ENCODE results near the gene TEFM.
A peak's percentile ranks its signal among the peaks of the same experiment; 100 is the strongest.

The TEFM gene

DNA sequence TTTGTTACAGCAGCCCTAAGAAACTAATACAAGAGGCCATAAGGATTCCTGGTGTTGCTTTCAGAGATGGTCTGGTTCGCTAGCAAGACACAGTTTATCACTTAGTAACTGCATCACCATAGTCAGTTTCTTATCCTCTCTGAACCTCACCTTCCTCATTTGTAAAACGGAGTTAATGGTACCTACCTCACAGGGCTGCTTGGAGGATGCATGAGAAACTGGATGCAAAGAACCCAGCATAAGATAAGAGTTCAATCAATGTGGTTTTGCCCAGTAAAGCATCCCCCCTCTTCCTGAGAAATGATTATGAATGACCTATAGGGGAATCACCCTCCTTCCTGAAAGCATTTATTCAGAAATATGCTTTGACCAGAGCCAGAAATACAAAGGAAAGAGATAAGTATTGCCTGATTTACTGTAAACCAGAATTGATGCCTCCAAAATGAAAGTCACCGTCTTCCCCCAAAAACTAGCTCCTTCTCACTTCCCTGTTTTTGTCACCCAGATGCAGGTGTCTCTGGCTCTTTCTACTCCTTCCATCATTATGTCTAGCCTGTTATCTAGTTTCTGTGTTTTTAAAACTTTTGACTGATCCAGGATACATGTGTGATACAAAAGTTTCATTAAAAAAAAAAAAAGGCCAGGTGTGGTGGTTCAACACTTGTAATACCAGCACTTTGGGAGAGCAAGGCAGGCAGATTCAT lies 2.8 kb upstream of the TEFM start:
- TF ChIP-seq CTCF (IDR thresholded peaks at IDR 0.05; ENCODE audit: control extremely low read depth, extremely low read depth, low read depth, missing control alignments) = no peak
- POLR2A ChIA-PET = no interaction called here

DNA sequence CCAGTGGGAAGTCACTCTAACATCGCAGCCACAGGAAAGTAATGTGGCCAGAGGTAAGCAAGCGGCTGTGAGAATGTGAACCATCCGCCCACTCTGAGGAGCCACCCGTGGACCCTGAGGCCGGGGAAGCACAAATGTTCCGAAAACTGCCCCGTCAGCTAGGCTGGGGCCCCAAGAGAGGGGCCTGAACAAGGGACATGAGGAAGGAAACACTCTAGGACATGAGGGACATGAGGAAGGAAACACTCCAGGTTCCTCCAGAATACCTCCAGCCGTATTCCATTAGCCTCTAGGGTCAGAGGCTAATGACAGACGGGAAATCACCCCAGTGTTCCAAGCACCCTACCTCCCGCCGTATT lies 317 bp downstream of the TEFM start:
- TF ChIP-seq CTCF (IDR thresholded peaks at IDR 0.05; ENCODE audit: control extremely low read depth, extremely low read depth, low read depth, missing control alignments) = no peak
- ChIA-PET CTCF (no interaction called here), POLR2A (no interaction called here)
- DNase-seq (ENCODE audit: extremely low spot score) = peak; percentile 48

More for the DNA sequence above, 2.8 kb upstream of the TEFM start:
- DNase-seq (ENCODE audit: extremely low spot score) = peak; percentile 32
- CTCF ChIA-PET = interaction anchor here (1.5 kb wide), 1 partner anchor 10 kb away, joined by 4 read pairs; no protein-coding TSS in a partner anchor

- ChIA-PET CTCF (interaction anchor here (1.0 to 1.1 kb wide), 2 partner anchors 10 to 18 kb away, joined by 3 read pairs; no protein-coding TSS in a partner anchor), POLR2A (no interaction called here)
- no peak for DNase-seq (ENCODE audit: extremely low spot score)
- TF ChIP-seq CTCF (IDR thresholded peaks at IDR 0.05; ENCODE audit: control extremely low read depth, extremely low read depth, low read depth, missing control alignments) = no peak
Observed at GRCh38 chr17:30897311-30897710, 8.7 kb downstream of the TEFM start.

DNA sequence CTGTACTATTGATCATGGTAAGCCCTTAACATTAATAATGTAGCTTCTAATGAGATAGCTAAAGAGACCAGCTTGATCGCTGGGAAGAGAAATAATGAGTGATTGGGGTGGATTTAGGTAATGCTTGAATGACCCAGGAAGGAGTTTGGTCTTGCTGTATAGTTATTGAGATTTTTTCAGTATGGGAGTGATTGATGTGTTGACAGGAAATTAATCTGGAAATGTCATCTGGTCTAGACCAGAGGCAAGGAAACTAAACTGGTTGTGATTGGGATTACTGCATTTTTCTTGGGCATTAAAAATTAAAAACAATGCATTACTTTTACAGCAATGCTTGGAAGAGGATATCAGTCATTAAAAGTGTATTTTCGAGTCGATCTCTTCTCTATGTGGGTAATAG lies 11.8 kb downstream of the TEFM start:
- DNase-seq (ENCODE audit: extremely low spot score) = no peak
- CTCF ChIA-PET = no interaction called here
- no peak for TF ChIP-seq CTCF (IDR thresholded peaks at IDR 0.05; ENCODE audit: control extremely low read depth, extremely low read depth, low read depth, missing control alignments)
- POLR2A ChIA-PET = no interaction called here

DNA sequence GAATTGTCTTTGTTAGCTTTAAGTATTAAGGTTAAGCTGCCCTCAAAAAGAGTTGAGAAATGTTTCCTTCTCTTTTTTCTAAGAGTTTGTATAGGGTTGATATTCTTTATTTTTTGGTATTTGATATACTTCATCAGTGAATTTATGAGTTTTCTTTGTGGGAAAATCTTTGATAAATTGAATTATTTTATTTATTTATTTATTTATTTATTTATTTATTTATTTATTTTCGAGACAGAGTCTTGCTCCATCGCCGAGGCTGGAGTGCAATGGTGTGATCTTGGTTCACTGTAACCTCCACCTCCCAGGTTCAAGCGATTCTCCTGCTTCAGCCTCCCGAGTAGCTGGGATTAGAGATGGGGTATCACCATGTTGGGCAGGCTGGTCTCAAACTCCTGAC lies 19.9 kb downstream of the TEFM start:
- no peak for TF ChIP-seq CTCF (IDR thresholded peaks at IDR 0.05; ENCODE audit: control extremely low read depth, extremely low read depth, low read depth, missing control alignments)
- ChIA-PET CTCF (interaction anchor here (1.1 to 1.9 kb wide), 4 partner anchors 10 to 28 kb away, joined by 3 to 4 read pairs (median 3); no protein-coding TSS in a partner anchor), POLR2A (no interaction called here)
- DNase-seq (ENCODE audit: extremely low spot score) = no peak

- POLR2A ChIA-PET = no interaction called here
- CTCF ChIA-PET = interaction anchor here (1.1 kb wide), 1 partner anchor 14 kb away, joined by 4 read pairs; no protein-coding TSS in a partner anchor
- DNase-seq (ENCODE audit: extremely low spot score) = no peak
- TF ChIP-seq CTCF (IDR thresholded peaks at IDR 0.05; ENCODE audit: control extremely low read depth, extremely low read depth, low read depth, missing control alignments) = no peak
Observed at GRCh38 chr17:30869005-30869404, 37.0 kb downstream of the TEFM start.
